PC-3 (cell line): ENCODE results near the gene TNFAIP8L3. TPM values are rescaled to one million over a fixed set of nuclear protein-coding genes. Genes with fewer than 3 reads are reported as not detected.

Experiments
- ATAC-seq: fragments of 200-7000 bp; cut with Tn5 transposase; 2 replicates; pipeline ENCODE4 v1.9.1; 2020; ENCODE audit warnings: mild to moderate bottlenecking, moderate library complexity
- BruUV-seq: library from RNA; stranded (reverse); fragments of 400-500 nt; replicated peaks from 2 replicates; lab custom pipeline; 2021; lab: Mats Ljungman, UMichigan
- CTCF ChIA-PET: fragments of 300-600 bp; sonication (Branson Sonifier 250); formaldehyde crosslinking; loops from one replicate; lab custom pipeline; 2022; ENCODE audit warnings: antibody characterized with exemption; lab: Charles Lee
- POLR2A ChIA-PET: fragments of 300-600 bp; sonication (Branson Sonifier 250); formaldehyde crosslinking; loops from one replicate; lab custom pipeline; 2022; ENCODE audit warnings: antibody characterized with exemption; ENCODE audit not compliant: unreplicated experiment; lab: Charles Lee
- DNase-seq: peaks from one replicate; pipeline ENCODE4 v3.0.0-alpha.2; 2015
- H2AFZ ChIP-seq: fragments of 300-600 bp; sonication (generic); 2 replicates; pipeline ENCODE4 v1.6.0; 2016; ENCODE audit warnings: antibody characterized with exemption, low read length
- H3F3A ChIP-seq: fragments of 300-600 bp; sonication (generic); one replicate; pipeline ENCODE4 v1.6.0; 2017; ENCODE audit warnings: antibody characterized with exemption, low read length, control low read depth, mild to moderate bottlenecking; ENCODE audit not compliant: unreplicated experiment
- H3K27ac ChIP-seq: fragments of 300-600 bp; sonication (generic); 2 replicates; pipeline ENCODE4 v1.5.1; 2016; ENCODE audit warnings: mild to moderate bottlenecking, low read length
- H3K27me3 ChIP-seq: fragments of 300-600 bp; sonication (generic); 2 replicates; pipeline ENCODE4 v1.6.1; 2016; ENCODE audit warnings: low read length, mixed read lengths
- H3K36me3 ChIP-seq: fragments of 300-600 bp; sonication (generic); 2 replicates; pipeline ENCODE4 v1.6.1; 2016; ENCODE audit warnings: low read depth, mixed run types, low read length, mixed read lengths
- H3K4me1 ChIP-seq: fragments of 300-600 bp; sonication (generic); 2 replicates; pipeline ENCODE4 v1.5.1; 2016; ENCODE audit warnings: low read length; ENCODE audit not compliant: insufficient read depth
- H3K4me2 ChIP-seq: fragments of 300-600 bp; sonication (generic); 2 replicates; pipeline ENCODE4 v1.6.0; 2016; ENCODE audit warnings: low read length
- H3K4me3 ChIP-seq: fragments of 300-600 bp; sonication (generic); 2 replicates; pipeline ENCODE4 v1.5.1; 2016; ENCODE audit warnings: mild to moderate bottlenecking, low read length, mixed read lengths
- H3K79me2 ChIP-seq: fragments of 300-600 bp; sonication (generic); 2 replicates; pipeline ENCODE4 v1.6.1; 2017; ENCODE audit warnings: low read length, mixed read lengths
- H3K9ac ChIP-seq: fragments of 300-600 bp; sonication (generic); 2 replicates; pipeline ENCODE4 v1.6.0; 2016; ENCODE audit warnings: mild to moderate bottlenecking, low read length
- H3K9me2 ChIP-seq: fragments of 300-600 bp; sonication (generic); replicated peaks from 2 replicates; pipeline ENCODE4 v1.6.1; 2016; ENCODE audit warnings: mixed run types, low read length, mixed read lengths
- H3K9me3 ChIP-seq: fragments of 300-600 bp; sonication (generic); 2 replicates; pipeline ENCODE4 v1.6.1; 2016; ENCODE audit warnings: low read length, mixed read lengths
- H4K20me1 ChIP-seq: fragments of 300-600 bp; sonication (generic); 2 replicates; pipeline ENCODE4 v1.6.1; 2016; ENCODE audit warnings: low read length, mixed read lengths
- CTCF ChIP-seq: fragments of 300-600 bp; sonication (generic); conservative IDR thresholded peaks from 2 replicates; pipeline ENCODE4 v1.5.1; 2017; ENCODE audit warnings: antibody characterized with exemption, low read depth, mild to moderate bottlenecking, low read length
- EZH2 ChIP-seq: fragments of 300-600 bp; sonication (generic); IDR thresholded peaks from one replicate; pipeline ENCODE4 v1.6.1; 2017; ENCODE audit warnings: antibody characterized with exemption, mild to moderate bottlenecking, low read length; ENCODE audit not compliant: unreplicated experiment
- EZH2phosphoT487 ChIP-seq: fragments of 300-600 bp; sonication (generic); IDR thresholded peaks from 2 replicates; pipeline ENCODE4 v1.6.1; 2018; ENCODE audit warnings: mild to moderate bottlenecking, antibody characterized with exemption, low read length, borderline replicate concordance
- intact Hi-C: fragments of 100-400 bp; cut with micrococcal nuclease; formaldehyde crosslinking; loops from 2 replicates; pipeline ENCODE4 v1.9.0; 2023
- total RNA-seq: library from RNA; depleted of rRNA; stranded (reverse); fragments of >200 nt; gene quantifications from 2 replicates; pipeline ENCODE4 v1.2.3, GENCODE V29; 2014

TNFAIP8L3 gene
- total RNA-seq, 1 experiment from 2014 or later = not detected

- no peaks in the 10 kb centered on the region for H3K9me2 ChIP-seq
- no peak for DNase-seq
- H3K4me1 ChIP-seq = no peaks in the 10 kb centered on the region
- BruUV-seq = no TSS peak
- POLR2A ChIA-PET = no interaction called here
- no peak overlapping the region for H3K4me3 ChIP-seq
- H3F3A ChIP-seq = no peaks in the 10 kb centered on the region
- H3K79me2 ChIP-seq = no peaks in the 10 kb centered on the region
- H4K20me1 ChIP-seq = no peaks in the 10 kb centered on the region
- no peak overlapping the region for H3K4me2 ChIP-seq
- intact Hi-C loops = no loop called here
- H3K9me3 ChIP-seq = no peaks in the 10 kb centered on the region
- H3K27ac ChIP-seq = no peak overlapping the region
- no peak overlapping the region for H2AFZ ChIP-seq
- no peak for ATAC-seq
- H3K27me3 ChIP-seq = no peaks in the 10 kb centered on the region
- no peak overlapping the region for H3K9ac ChIP-seq
- CTCF ChIA-PET = no interaction called here
- no peaks in the 10 kb centered on the region for H3K36me3 ChIP-seq
- no peak for TF ChIP-seq EZH2
- TF ChIP-seq CTCF = no peak
- no peak for TF ChIP-seq EZH2phosphoT487
Observed at GRCh38 chr15:51111061-51111460, 16.4 kb upstream of the TNFAIP8L3 start.

- Histone ChIP-seq H3K4me1 (no peaks in the 10 kb centered on the region), H3K9me3 (no peaks in the 10 kb centered on the region), H3K4me2 (no peak overlapping the region), H3K9me2 (no peaks in the 10 kb centered on the region), H3F3A (no peaks in the 10 kb centered on the region), H3K36me3 (no peaks in the 10 kb centered on the region), H3K27ac (no peak overlapping the region), H3K27me3 (no peaks in the 10 kb centered on the region), H4K20me1 (no peaks in the 10 kb centered on the region), H3K79me2 (no peaks in the 10 kb centered on the region), H2AFZ (no peak overlapping the region), H3K9ac (no peak overlapping the region), H3K4me3 (no peak overlapping the region)
- BruUV-seq = no TSS peak
- intact Hi-C loops = no loop called here
- DNase-seq (no peak), ATAC-seq (no peak)
- ChIA-PET POLR2A (no interaction called here), CTCF (no interaction called here)
- TF ChIP-seq CTCF = no peak
- TF ChIP-seq EZH2 = no peak
- no peak for TF ChIP-seq EZH2phosphoT487
Observed at GRCh38 chr15:51110171-51110570, 15.5 kb upstream of the TNFAIP8L3 start.

GRCh38 chr15:51108933-51109550, 14.3 kb upstream of the TNFAIP8L3 start:
- CTCF ChIA-PET = no interaction called here
- Histone ChIP-seq H3K36me3 (no peaks in the 10 kb centered on the region), H3K4me2 (no peak overlapping the region), H4K20me1 (no peaks in the 10 kb centered on the region), H3K27me3 (no peaks in the 10 kb centered on the region), H3K4me3 (no peak overlapping the region), H3K27ac (no peak overlapping the region), H3K4me1 (no peaks in the 10 kb centered on the region; the same call in 1 of the 2 replicates), H3K9me3 (no peaks in the 10 kb centered on the region), H3K9ac (no peak overlapping the region), H3K79me2 (no peaks in the 10 kb centered on the region), H3K9me2 (no peaks in the 10 kb centered on the region), H3F3A (no peaks in the 10 kb centered on the region), H2AFZ (no peak overlapping the region)
- intact Hi-C loops = no loop called here
- TF ChIP-seq EZH2phosphoT487 = no peak
- no peak for TF ChIP-seq CTCF
- no peak for TF ChIP-seq EZH2
- BruUV-seq = no TSS peak
- no peak for ATAC-seq
- peak; percentile 13 for DNase-seq
- POLR2A ChIA-PET = no interaction called here
